ENCODE data around the gene FOS. TPM values are rescaled to one million over a fixed set of nuclear protein-coding genes. Genes with fewer than 3 reads are reported as not detected.

The FOS gene
- total RNA-seq, 1 donor from 2014 or later: 884 TPM

DNA sequence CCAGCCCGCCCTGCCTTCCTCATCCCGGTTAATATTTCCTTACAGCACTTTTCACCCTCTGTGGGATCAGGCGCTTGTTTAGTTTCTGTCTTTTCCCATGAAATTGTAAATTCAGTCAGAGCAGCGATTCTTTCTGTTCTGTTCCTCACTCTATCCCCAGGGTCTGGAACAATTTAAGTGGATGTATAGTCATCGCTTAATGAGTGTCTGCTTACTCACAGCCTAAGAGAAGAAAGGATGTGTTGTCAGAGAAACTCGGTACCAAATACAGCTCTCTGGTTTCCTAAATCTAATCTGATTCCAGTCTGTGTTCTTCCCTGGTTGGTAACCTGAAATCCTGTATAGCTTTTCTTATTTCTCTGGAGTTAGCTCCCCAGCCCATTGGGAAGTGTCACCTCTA is 44.9 kb downstream of the FOS start:
- DNase-seq (ENCODE audit: extremely low spot score in 2 of 2): no peak

DNA sequence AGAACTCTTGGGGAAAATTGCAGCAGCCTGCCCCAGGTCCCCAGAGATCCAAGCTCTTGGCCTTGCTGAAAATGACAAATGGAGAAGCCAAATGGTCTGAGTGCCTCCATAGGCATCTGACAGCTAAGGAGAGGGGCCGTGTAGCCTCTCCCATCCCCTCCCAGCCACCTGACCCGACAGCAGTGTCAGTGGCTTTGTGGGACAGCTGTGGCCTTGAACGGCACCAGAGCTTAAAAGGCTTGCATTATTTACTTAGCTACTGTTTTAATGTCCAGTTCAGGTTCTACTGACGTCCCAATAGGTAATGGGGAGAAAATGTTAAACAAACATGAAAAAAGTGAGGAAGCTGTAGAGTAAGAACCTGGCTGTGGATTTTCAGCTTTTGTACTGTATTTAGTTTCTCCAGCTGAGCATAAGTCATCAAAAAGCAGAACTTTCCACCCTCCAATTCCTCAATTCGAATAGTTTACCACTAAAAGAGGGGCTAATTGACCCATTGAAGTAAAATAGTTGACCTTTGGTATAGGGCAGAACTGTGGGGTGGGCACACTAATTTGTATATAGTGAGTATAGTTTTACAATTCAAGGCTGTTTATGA is 50.0 kb downstream of the FOS start:
- no peak for TF ChIP-seq POLR2AphosphoS5 (IDR thresholded peaks at IDR 0.05; ENCODE audit: insufficient read depth in 1 of 2, low read depth in 1 of 2)
- TF ChIP-seq POLR2A (IDR thresholded peaks at IDR 0.05): no peak
- TF ChIP-seq, protein P1, sequence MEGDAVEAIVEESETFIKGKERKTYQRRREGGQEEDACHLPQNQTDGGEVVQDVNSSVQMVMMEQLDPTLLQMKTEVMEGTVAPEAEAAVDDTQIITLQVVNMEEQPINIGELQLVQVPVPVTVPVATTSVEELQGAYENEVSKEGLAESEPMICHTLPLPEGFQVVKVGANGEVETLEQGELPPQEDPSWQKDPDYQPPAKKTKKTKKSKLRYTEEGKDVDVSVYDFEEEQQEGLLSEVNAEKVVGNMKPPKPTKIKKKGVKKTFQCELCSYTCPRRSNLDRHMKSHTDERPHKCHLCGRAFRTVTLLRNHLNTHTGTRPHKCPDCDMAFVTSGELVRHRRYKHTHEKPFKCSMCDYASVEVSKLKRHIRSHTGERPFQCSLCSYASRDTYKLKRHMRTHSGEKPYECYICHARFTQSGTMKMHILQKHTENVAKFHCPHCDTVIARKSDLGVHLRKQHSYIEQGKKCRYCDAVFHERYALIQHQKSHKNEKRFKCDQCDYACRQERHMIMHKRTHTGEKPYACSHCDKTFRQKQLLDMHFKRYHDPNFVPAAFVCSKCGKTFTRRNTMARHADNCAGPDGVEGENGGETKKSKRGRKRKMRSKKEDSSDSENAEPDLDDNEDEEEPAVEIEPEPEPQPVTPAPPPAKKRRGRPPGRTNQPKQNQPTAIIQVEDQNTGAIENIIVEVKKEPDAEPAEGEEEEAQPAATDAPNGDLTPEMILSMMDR (IDR thresholded peaks at IDR 0.05): no peak
- Histone ChIP-seq H3K4me3 (no peak overlapping the region), H3K9me3 (no peaks in the 10 kb centered on the region), H3K27ac (no peak overlapping the region), H3K27me3 (no peaks in the 10 kb centered on the region), H3K36me3 (no peaks in the 10 kb centered on the region), H3K4me1 (peaks cover 2% of the 10 kb centered on the region)
- DNase-seq (ENCODE audit: extremely low spot score in 2 of 2): no peak
- intact Hi-C loops (cut with DNase I): no loop called here

More for the DNA sequence above, 44.9 kb downstream of the FOS start:
- intact Hi-C loops (cut with DNase I): no loop called here
- Histone ChIP-seq H3K36me3 (no peaks in the 10 kb centered on the region), H3K27ac (no peak overlapping the region), H3K27me3 (no peaks in the 10 kb centered on the region), H3K4me3 (no peak overlapping the region), H3K4me1 (no peaks in the 10 kb centered on the region), H3K9me3 (no peaks in the 10 kb centered on the region)
- TF ChIP-seq POLR2AphosphoS5 (IDR thresholded peaks at IDR 0.05; ENCODE audit: insufficient read depth in 1 of 2, low read depth in 1 of 2) (no peak), POLR2A (IDR thresholded peaks at IDR 0.05) (no peak)
- TF ChIP-seq, protein P1 (IDR thresholded peaks at IDR 0.05): no peak

DNA sequence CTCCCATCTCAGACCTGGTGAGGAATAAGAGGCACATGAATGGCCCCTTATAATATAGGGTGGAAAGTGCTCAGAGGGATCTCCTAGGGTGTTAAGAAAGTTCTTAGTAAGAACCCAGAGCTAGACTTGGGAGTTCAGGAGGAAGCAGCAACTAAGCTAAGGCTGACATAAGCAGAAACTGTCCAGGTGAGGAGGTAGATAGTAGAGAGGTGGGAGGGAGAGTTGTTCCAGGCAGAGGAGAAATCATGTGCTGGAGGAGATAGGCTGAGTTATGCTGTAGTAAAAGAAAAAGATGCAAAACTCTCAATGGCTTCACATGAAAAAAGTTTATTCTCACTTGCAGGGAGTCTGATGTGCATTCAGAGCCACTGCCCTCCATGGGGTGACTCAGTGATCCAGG is 50.7 kb downstream of the FOS start:
- Histone ChIP-seq H3K36me3 (no peaks in the 10 kb centered on the region), H3K27me3 (no peaks in the 10 kb centered on the region), H3K4me3 (no peak overlapping the region), H3K9me3 (no peaks in the 10 kb centered on the region), H3K27ac (no peak overlapping the region), H3K4me1 (peaks cover 9% of the 10 kb centered on the region)
- no peak for DNase-seq (ENCODE audit: extremely low spot score in 2 of 2)
- TF ChIP-seq POLR2A (IDR thresholded peaks at IDR 0.05) (no peak), POLR2AphosphoS5 (IDR thresholded peaks at IDR 0.05; ENCODE audit: insufficient read depth in 1 of 2, low read depth in 1 of 2) (no peak)
- TF ChIP-seq, protein P1 (IDR thresholded peaks at IDR 0.05): no peak
- intact Hi-C loops (cut with DNase I): no loop called here

DNA sequence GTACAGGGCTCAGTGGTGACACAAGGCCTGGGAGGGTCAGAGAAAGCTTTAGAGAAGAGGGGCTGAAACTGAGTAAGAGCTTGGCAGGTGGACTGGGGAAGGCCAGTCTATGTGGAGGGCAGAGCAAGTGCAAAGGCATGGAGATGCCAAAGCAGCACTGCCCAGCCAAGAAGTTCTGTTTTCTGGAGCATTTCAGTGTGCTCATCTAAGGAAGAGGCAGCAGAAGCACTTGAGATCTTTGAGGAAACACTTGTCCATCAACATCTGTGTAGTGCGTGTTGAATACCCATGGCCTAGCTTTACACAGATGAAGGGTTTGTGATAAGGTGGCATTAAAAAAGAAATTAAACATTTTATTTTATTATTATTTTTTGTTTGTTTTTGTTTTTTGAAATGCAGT is 52.8 kb downstream of the FOS start:
- H3K36me3 ChIP-seq: no peaks in the 10 kb centered on the region
- TF ChIP-seq, protein P1 (IDR thresholded peaks at IDR 0.05): no peak
- TF ChIP-seq POLR2A (IDR thresholded peaks at IDR 0.05): no peak
- no peak for TF ChIP-seq POLR2AphosphoS5 (IDR thresholded peaks at IDR 0.05; ENCODE audit: insufficient read depth in 1 of 2, low read depth in 1 of 2)
- no peaks in the 10 kb centered on the region for H3K27me3 ChIP-seq
- no peak overlapping the region for H3K27ac ChIP-seq
- H3K4me1 ChIP-seq: peaks cover 16% of the 10 kb centered on the region
- no peaks in the 10 kb centered on the region for H3K9me3 ChIP-seq
- no peak for DNase-seq (ENCODE audit: extremely low spot score in 2 of 2)
- no peak overlapping the region for H3K4me3 ChIP-seq
- intact Hi-C loops (cut with DNase I): no loop called here

Small RNA genes lying within 50 kb of the gene (small RNA-seq; reads per million reads assigned to genes)
- not detected for gene RF00004

Other genes starting within 250 kb of the FOS start
- 32.9 TPM for gene MLH3, start 227.4 kb upstream of the FOS start, total RNA-seq
- gene ACYP1, start 214.8 kb upstream of the FOS start, total RNA-seq: 32.4 TPM
- gene ZC2HC1C, start 209.2 kb upstream of the FOS start, total RNA-seq: not detected
- 58.4 TPM for gene NEK9, start 151.8 kb upstream of the FOS start, total RNA-seq
- gene TMED10, start 102.2 kb upstream of the FOS start, total RNA-seq: 249 TPM
- 66.5 TPM for gene JDP2, start 149.2 kb downstream of the FOS start, total RNA-seq
- 12.0 TPM for gene BATF, start 243.6 kb downstream of the FOS start, total RNA-seq